Mucosa of gallbladder (tissue), 1 donor: ENCODE measurements around the gene STAB2. TPM values are rescaled to one million over a fixed set of nuclear protein-coding genes. Genes with fewer than 3 reads are reported as not detected.

Source experiments
- DNase-seq: peaks from one replicate; pipeline ENCODE4 v3.0.0-alpha.2; 2020; ENCODE audit warnings: low spot score
- total RNA-seq: library from RNA; stranded (reverse); gene quantifications from one replicate; pipeline ENCODE4 v1.2.1, GENCODE V29; 2021
- donor health status: DM: no; HTN: no; CAD: no.

Gene STAB2
- total RNA-seq, 1 donor from 2014 or later = 1.4 TPM

DNA sequence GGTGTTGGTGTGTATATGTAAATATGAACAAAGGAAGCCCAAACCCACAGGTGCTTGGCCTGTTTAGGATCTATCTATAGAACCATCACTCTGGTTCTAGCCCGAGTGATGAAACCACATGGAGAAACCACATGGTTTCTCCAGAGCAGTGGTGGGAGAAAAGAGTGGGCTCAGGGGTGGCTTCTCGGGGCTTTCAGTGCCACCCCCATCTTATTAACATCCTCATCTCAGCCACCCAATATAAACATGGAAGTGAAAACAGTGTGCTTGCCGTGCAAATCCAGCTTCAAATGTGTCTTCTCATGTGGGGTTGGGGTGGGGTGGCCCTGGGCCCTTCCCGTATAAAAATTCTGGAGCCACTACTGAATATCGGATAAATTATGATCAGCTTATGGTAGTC lies 109.0 kb downstream of the STAB2 start:
- DNase-seq = no peak

DNA sequence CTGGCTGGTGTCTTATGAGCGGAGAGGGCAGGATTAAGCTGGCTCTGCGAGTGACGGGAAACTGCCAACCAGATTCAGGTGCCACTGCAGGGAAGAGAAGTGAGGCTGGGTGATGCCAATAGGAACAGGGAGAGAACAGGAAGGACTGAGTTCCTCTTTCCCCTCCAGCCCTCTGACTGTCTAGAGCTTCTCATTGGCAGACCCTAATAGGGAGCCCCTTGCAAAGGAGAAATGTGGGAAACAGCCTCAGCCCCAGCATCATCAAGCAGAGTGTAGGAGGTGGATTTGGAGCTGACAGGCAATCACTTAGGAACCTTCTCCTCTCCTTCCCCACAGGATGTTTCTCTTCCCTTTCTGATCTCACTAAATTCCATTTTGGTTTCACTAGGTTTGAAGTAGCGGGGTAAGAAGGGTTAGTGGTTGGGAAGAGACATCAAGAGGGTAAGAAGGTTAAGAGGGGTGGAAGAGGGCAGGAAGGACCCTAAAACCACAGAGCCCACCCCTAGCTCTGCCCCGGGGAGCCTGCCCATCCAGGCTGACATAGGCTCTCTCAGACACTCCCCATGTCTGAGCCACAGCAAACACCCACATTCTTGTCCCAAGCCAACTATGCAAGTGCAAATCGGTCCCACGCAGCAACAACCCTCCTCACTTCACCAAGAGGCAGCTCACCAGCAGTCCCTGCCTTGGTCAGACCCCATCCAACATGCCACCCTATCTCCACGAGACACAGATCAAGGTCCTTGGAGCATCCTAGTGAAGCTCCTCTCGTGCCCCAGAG lies 111.1 kb downstream of the STAB2 start:
- no peak for DNase-seq

DNA sequence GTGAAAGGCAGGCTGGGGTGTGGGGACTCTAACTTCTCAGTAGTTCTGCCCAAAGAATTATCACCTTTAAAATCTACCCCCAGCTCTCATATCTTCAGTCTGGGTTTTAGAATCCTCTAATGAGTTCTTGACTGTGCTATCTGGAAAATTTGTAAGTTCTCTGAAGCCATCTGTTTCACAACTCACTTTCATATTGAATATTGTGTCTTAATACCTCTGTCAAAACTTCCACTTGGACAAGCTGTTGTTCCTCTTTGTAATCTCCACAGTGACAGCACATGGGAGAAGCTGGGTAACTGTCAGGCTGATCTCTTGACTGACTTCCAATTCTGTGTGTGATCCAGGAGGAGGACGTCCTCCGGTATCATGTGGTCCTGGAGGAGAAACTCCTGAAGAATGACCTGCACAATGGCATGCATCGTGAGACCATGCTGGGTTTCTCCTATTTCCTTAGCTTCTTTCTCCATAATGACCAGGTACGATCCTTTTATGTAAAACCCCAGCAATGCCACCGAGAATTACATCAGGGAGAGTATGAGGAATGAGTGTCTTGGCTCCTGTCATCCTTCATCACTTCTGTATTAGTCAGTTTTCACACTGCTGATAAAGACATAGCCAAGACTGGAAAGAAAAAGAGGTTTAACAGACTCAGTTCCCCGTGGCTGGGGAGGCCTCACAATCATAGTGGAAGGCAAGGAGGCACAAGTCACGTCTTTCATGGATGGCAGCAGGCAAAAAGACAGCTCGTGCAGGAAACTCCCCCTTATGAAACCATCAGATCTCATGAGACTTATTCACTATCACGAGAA lies 111.9 kb downstream of the STAB2 start:
- no peak for DNase-seq

DNA sequence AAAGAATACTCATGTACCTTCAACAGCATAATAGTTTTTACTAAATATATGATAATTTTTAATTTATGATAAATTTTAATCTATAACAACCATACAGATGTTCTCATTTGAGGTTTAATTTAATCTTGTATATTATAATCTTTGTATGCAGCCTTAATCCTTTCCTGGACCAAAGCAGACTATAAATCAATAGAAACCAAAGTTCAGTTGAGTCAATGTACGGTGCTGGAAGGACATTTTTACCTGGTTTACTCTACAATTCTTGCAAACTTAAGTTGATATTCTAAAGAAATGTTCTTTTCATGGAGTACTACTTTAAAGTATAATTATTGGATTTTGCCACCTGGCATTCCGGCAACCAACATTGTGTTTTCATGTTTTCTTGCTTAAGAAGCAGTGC lies 118.0 kb downstream of the STAB2 start:
- DNase-seq = no peak

DNA sequence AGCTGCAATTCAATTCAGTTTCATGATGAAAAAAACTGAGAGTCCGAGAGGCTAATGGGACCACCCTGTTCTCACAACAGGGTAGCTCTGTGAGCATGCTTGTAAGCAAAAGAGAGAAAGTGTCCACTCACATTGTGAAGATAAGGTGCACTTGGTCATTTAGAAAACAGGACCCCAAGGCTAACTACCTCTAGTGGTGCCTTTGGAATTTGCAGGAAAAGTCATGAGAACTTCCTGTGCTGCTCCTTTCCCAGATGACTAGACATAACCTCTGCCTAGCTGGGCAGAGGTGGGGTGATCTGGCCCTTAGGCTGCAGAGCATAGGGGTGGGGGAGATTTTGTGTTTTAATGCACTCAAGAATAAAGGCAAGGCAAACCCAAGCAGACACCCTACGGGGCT lies 118.9 kb downstream of the STAB2 start:
- no peak for DNase-seq

DNA sequence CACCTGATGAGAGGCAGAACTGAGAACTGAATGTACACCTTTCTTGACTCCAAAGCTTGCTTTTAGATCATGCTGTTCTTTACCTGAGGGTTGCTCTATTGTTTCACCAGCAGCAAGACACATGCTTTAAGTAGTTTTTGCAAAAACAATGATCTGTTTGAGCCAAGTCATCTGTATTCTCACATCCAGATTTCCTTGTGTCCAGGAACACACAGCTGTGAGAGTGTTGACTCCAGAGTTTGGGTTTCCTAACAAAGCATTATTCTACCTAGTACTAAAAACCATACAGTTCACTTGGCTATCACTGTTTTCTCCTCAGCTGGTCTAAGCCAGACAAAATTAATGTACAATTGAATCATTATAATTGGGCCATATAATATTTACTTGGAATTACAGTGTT lies 120.4 kb downstream of the STAB2 start:
- no peak for DNase-seq

DNA sequence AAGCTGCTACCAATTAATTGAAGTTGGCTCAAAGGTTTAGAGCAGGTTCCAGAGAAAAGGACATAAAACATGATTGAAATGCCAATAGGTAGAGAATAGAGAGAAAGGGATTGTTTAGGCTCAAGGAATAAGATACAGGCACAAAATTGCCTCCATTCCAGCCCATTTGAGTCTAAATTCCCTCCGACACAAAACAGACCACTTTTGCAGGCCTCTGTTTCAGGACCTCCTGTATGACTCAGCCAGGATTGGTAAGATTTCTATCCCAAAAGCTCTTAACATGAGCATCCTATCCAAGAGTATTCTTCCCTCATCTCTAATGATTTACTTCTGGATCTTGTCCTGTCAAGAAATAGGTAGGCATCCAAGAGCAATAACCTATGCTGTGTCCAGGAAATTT lies 123.5 kb downstream of the STAB2 start:
- no peak for DNase-seq

DNA sequence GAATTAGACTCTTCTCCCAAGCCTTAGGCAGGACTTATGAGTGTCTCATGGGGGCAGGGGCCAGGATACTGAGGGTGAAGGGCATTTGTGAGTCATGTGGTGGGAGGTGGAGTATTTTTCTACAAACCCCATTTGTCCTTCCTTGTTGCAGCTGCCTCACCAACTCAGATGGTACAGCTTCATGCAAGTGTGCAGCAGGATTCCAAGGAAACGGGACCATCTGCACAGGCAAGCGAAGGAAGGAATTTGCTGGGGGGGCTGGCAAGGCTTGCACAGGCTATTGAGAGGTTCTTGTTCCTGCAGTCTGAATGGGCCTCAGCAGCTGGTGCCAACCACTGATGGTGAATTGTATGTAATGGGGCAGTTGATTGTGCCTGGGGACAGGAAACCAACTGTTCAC lies 125.1 kb downstream of the STAB2 start:
- no peak for DNase-seq

DNA sequence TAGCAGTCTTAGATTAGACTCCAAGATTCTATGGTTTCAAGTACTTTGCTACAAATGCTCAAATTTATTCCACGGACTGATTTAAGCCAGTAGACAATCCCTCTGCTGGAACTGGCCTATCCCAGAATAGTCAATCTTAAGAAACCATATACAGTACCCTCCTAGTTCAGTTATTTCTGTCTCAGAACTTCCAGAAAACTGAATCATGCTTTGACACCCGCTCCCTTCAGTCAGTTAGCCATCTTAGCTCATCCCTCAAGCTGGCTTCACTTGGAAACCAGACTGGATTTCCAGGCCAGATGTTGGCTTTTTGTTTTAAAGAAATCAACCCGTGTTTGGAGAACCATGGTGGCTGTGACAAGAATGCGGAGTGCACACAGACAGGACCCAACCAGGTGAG lies 128.4 kb downstream of the STAB2 start:
- DNase-seq = no peak

DNA sequence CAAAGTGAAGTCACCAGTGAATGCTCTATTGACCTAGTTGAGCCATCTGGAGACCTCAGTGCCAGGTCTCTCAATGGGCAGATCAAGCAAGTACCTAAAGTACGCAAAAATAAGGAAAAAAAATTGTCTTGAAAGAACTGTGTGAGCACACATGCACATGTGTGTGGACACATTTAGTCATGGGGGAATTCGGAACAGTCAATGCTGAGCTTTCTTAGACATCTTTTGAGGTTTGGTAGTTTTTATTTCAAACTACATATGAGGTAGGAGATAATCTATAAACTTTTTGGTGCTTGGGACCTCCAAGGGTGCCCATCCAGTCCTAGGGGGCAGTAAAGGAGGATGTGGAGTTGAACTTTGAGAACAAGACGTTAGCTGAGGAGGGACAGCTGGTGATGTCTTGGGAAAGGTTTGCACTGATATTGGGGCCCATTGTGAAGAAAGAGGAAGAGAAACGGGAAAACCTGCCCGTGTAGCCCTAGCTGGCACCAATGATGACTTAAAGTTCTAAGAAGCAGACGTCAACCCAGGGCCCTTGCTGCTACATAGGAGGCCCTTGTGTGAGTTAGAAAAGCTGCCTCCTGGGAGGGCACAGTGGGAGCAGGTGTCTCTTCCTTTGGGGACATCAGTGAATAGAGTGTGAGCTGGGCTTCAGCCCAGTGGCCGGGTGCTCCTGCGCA lies 129.6 kb downstream of the STAB2 start:
- DNase-seq = no peak

DNA sequence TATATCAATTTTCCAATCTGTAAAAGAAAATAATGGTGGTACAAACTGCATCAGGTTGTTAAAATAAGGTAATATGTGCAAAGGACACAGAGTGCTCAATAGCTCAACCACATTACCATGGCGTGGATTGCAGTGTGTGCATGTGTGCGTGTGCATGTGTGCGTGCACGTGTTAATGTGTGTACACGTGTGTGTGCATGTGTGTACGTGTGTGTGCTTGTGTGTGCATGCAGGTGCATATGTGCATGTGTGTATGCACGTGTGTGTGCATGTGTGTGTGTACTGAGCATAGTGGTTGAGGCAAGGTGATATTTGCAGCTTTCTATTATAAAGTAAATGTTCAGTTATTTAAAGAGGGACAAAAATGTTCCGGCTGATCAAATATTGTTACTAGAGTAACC lies 138.3 kb downstream of the STAB2 start:
- DNase-seq = no peak

DNA sequence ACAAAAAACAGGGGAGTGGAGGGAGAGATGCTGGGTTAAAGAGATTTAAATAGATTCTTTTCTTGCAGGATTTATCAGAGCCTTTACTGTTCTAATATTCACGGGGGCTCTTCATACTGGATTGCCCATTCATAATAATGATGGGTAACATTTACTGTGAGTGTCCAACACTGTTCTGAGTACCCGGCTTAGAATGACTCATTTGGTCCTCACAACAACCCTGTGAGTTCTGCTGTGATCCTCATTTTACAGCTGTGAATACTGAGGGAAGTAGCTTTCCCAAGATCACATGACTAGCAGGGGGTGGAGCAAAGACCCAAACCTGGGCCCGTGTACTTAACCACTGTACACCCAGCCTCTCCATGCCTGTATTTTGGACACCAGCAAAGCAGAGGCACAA lies 140.6 kb downstream of the STAB2 start:
- no peak for DNase-seq

DNA sequence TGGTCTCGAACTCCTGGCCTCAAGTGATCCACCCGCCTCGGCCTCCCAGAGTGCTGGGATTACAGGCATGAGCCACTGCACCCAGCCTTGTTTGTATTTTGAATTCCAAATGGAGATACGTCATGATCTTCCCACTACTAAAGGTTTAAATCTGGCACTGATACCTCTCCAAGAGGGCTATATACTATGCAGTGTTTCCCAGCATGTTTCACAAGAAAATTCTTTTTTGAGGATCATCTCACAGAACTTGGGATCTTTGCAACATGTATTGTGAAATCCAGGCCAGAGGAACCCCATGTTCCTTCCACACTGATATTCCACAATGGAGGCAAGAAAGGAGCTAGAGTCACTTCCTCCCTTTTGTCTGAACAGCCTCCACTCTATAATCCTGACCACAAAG lies 141.2 kb downstream of the STAB2 start:
- no peak for DNase-seq

DNA sequence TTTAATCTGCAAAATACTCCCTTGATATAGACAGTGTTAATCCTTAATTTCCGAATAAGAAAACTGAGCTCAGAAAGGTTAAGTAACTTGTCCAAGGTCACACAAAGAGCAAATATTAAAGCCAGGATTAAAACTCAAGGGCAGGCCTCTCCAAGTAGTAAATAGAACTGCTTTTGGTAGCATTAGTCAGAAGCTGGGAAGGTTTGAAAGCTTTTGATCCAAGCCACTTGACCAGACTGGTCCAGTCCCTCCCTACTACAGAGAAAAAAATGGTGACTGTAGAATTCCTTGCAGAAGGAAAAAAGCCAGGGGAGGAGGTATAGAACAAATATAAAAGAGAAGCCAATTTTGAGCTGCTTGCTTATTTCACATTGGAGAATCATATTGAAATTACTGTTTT lies 142.4 kb downstream of the STAB2 start:
- DNase-seq = no peak

DNA sequence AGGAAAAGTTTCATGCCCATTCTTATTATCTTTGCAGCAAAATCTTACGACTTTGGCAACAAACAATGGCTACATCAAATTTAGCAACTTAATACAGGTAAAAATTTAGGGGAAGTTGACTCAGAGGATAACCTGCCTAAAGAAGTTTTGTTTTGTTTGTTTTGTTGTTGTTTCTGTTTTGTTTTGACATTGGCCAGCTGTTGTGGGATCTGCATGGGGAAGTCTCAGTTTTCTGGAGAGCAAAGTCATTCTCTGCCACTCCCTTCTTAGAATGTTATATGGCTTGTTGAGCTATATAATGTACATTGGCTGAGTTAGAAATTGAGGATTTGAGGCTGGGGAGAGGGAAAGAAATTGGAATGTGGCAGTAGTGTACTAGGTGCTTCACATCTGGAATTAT lies 144.5 kb downstream of the STAB2 start:
- no peak for DNase-seq

DNA sequence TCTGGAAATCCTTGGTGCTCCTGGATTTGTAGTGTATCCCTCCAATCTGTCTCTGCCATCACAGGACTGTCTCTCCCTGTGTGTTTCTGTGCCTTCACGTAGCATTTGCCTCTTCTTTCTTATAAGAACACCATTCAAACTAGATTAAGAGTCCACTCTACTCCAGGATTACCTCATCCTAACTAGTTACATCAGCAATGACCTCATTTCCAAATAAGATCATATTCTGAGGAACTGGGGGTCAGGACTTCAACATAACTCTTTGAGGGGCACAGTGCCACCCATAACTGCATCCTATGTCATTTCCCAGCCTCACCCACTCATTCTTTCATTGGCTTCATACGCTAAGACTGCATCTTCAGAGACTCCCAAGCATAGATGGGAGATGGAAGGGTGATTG lies 147.8 kb downstream of the STAB2 start:
- no peak for DNase-seq

DNA sequence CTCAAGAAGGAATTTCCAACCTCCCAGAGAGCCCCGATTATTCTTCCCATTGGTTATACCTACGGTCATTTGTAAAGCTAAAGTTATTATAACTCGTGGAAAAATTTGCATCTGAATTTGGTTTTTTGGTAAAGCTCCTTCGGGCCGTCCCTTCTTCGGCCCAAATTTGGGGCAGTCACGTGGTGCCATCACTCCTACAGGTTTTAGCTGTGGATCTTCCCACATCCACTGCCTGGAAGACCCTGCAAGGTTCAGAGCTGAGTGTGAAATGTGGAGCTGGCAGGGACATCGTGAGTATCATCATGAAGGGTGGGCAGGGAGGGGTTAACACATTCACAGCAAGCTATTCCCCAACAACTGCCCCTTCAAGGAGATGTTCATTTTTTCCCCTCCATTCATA lies 148.2 kb downstream of the STAB2 start:
- no peak for DNase-seq

DNA sequence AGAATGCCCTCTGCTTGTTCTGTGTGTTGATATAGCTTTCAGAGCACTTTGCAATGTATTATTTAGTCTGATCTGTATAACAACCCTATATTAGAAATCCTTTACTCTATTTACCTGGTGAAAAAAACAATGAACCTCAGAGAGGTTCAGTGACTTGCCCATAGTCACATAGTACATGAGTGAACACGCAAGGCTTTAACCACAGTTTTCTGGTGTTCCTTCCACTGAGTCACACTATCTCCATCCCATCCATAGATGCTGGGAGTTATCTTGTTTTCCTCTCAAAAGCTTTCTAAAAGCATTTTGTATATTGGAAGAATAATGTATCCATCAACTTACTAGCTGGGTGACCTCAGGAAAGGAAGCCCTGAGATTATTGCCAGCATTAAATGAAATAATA lies 149.5 kb downstream of the STAB2 start:
- no peak for DNase-seq

DNA sequence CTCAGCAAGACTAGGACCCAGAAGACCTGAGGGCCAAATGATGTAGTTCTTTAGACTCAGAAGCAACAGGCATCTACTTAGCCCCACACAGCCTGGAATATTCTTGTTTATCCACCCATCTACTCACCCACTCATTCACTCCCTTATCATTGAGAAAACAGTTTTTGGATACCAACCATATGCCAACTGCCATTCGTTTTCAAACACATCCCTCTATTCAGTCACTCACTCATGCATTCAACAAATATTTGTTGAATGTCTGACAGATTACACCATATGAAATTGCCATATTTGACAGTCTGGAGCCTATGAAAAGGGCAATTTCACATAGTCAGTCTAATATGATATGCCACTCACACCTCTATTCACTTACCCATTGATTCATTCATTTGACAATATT lies 150.8 kb downstream of the STAB2 start:
- no peak for DNase-seq

DNA sequence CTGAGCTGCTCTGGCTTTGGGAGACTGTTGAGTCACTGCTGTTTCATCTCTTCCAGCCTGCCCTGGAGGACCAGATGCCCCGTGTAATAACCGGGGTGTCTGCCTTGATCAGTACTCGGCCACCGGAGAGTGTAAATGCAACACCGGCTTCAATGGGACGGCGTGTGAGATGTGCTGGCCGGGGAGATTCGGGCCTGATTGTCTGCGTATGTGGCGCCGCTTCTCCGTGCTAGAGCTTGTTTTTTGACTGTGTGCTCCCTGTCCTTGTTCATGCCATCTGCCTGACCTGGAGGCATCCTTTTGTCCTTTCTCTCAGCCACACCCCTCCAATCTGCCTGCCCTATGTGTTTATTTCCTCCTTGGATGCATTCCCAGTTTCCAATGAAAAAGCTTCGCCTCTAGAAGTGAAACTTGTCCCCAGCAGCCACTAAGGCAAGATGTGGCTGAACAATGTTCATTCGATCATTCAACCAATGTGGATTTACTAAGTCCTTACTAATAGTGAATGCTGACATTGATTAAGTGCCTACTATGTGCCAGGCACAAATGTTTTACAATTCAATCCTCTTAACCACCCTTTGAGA lies 155.4 kb downstream of the STAB2 start:
- peak; percentile 64 for DNase-seq

DNA sequence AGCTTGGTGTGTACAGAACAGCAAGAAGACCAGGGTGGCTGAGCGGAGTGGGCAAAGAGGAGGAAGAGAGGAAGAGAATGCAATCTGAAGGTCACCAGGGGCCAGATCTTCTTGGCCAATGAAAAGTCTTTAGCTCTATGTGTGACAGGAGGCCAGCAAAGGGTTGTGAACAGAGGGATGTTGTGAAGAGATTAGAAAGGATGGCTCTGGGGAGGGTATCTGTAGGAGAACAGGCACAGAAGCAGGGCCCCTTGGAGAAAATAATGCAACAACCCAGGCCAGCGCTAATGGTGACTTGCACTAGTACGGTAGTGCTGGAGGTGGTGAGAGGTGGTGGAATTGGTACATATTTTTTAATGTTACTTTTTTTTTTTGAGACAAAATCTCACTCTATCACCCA lies 156.7 kb downstream of the STAB2 start:
- no peak for DNase-seq

DNA sequence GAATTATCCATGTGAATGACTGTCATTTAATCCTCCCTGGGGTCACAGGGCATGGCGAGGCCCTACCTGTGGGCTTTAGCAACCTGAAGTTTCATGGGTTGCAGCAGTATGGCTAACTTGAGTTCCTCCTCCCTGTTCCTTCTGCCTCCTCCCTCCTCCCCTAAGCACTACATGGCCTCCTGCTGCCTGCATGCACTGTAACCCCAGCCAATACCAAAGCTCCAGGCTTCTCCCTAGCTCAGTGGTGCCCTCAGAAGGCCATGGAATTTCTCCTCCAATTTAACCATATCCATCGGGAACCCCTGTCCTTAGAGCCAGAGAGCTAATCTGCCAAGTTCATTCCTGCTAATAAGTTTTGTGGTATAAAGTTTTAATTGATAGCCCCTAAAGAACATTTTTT lies 158.9 kb downstream of the STAB2 start:
- no peak for DNase-seq

DNA sequence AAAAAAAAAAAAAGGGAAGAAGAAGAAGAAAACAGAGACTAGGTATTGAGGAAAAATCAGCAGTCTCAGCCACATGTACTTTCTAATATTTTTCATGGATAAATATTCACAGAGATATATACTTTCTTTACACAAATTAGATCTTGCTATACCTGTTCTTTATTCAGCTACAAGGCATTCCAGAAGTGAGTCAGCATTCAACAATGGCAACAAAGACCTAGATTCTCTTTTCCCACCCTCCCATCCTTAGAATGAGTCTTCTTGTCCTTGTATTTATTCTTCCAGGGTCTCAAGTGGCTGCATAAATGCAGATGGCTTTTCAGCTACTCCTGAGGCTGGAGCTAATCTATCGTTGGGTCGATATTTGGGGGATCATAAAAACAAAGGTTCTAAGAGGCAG lies 160.9 kb downstream of the STAB2 start:
- no peak for DNase-seq
